Astrocyte (in vitro differentiated cells and primary cell): ENCODE data around the gene DCDC1.

ENCODE experiments used
- EZH2 ChIP-seq: IDR thresholded peaks from 2 replicates; pipeline ENCODE4 v1.6.1; 2012; ENCODE audit warnings: mild to moderate bottlenecking, low read length, inconsistent platforms; ENCODE audit not compliant: insufficient read depth
- TF ChIP-seq, protein P1 (sequence below): IDR thresholded peaks from 2 replicates; pipeline ENCODE4 v1.5.1; 2011; ENCODE audit warnings: low read depth, mild to moderate bottlenecking, inconsistent platforms, low read length, moderate library complexity; ENCODE audit not compliant: insufficient read depth

DNA sequence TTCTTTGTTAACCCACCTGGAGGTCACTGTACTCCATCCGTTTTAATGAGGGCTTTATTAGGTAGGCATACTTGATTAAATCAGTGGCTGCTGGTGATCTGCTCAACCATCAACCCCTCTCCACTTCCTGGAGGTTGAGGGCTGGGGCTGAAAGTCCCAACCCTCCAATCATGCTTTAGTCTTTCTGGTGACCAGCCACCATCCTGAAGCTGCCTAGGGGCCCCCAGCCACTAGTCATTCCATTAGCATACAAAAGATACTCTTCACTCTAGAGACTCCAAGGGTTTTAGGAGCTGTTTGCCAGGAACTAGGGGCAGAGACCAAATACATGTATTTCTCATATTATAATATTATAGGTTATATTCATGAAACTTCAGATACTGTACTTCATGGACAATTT is 13.6 kb upstream of the DCDC1 start:
- TF ChIP-seq, protein P1, sequence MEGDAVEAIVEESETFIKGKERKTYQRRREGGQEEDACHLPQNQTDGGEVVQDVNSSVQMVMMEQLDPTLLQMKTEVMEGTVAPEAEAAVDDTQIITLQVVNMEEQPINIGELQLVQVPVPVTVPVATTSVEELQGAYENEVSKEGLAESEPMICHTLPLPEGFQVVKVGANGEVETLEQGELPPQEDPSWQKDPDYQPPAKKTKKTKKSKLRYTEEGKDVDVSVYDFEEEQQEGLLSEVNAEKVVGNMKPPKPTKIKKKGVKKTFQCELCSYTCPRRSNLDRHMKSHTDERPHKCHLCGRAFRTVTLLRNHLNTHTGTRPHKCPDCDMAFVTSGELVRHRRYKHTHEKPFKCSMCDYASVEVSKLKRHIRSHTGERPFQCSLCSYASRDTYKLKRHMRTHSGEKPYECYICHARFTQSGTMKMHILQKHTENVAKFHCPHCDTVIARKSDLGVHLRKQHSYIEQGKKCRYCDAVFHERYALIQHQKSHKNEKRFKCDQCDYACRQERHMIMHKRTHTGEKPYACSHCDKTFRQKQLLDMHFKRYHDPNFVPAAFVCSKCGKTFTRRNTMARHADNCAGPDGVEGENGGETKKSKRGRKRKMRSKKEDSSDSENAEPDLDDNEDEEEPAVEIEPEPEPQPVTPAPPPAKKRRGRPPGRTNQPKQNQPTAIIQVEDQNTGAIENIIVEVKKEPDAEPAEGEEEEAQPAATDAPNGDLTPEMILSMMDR = no peak
- TF ChIP-seq EZH2 = no peak
